ENCODE results near the gene PAK2.

- TF ChIP-seq CTCF (IDR thresholded peaks at IDR 0.05) (no peak), POLR2A (IDR thresholded peaks at IDR 0.05) (no peak)
These were observed 35.3 kb downstream of the PAK2 start for GRCh38 chr3:196774848-196775422.
